Urinary bladder (tissue), 4 donors: ENCODE data around the gene ACOT8. TPM values are rescaled to one million over a fixed set of nuclear protein-coding genes. Genes with fewer than 3 reads are reported as not detected.

Experiments used
- DNase-seq: peaks from one replicate; pipeline ENCODE4 v3.0.0-alpha.2; 2015; ENCODE audit errors: extremely low spot score
- H3K27ac ChIP-seq: one replicate; pipeline ENCODE4 v1.5.1; 2013; ENCODE audit warnings: low read depth, mild to moderate bottlenecking, moderate library complexity
- H3K36me3 ChIP-seq: one replicate; pipeline ENCODE4 v1.6.1; 2013; ENCODE audit warnings: mild to moderate bottlenecking, moderate library complexity; ENCODE audit not compliant: insufficient read depth
- H3K4me1 ChIP-seq: one replicate; pipeline ENCODE4 v1.6.1; 2013; ENCODE audit warnings: mild to moderate bottlenecking, moderate library complexity; ENCODE audit not compliant: insufficient read depth
- H3K4me3 ChIP-seq: one replicate; pipeline ENCODE4 v1.5.1; 2013; ENCODE audit warnings: low read depth, low read length
- WGBS: extraction: QIAGEN DNeasy Blood & Tissue Kit; methylation state at CpG from one replicate; pipeline ENCODE4 v1.1.7; 2013; 5-methylcytosine and 5-hydroxymethylcytosine counted together
- polyA plus RNA-seq: library from polyadenylated mRNA; stranded (reverse); fragments of 200-250 nt; gene quantifications from one replicate; pipeline ENCODE4 v1.2.3, GENCODE V29; 2013
- total RNA-seq: library from RNA; depleted of rRNA; stranded (reverse); fragments of >200 nt; gene quantifications from one replicate; pipeline ENCODE4 v1.2.3, GENCODE V29; 2014
- donor health status: healthy with polysubstance abuse.
- donor health status: healthy.

The ACOT8 gene
- total and polyA plus RNA-seq, 2 donors = 13.1 to 29.5 TPM

DNA sequence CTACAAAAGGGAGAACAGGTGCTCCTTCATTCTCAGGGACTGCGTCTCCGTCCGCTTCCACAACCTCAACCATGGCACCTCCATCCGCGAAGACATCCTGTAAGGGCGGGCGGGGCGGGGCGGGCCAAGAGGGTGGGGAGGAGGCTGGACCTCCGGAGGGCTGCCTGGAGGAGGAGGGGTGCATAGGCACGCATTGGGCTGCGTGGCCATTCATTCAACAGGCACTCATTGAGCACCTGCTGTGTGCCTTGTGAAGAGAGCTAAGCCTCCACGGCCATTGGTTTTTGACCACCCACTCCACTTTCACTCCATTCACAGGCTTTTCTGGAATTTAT, 657 bp upstream of the ACOT8 start:
- no peaks in the 10 kb centered on the region for H3K36me3 ChIP-seq
- 8% methylated on average over 13 of the region's 13 CpGs for WGBS
- no peak for DNase-seq
- H3K4me3 ChIP-seq = peak overlapping the region; percentile 91
- peak overlapping the region; percentile 68 for H3K27ac ChIP-seq
- peaks cover 3% of the 10 kb centered on the region for H3K4me1 ChIP-seq

DNA sequence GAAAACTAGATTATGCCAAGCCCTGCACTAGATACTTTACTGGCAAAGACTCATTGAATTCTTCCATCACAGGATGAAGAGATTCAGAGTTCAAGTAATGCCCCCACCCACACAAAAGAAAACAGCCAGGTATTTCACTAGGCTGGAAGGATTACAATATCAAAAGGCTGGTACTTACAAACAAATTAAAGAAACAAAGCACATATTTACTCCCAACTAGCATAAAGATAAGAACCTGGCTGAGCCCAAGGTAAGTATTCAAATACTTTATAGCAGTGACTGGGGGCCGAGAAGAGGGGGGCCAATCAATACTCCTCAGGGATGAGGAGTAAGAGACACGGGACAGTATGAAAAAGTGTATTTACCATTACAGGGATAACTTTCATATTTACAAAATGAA, 3.7 kb downstream of the ACOT8 start:
- Histone ChIP-seq H3K4me3 (no peak overlapping the region), H3K27ac (no peak overlapping the region), H3K36me3 (no peaks in the 10 kb centered on the region), H3K4me1 (peaks cover 3% of the 10 kb centered on the region)
- WGBS = 65% methylated on average over 2 of the region's 2 CpGs
- DNase-seq = no peak

DNA sequence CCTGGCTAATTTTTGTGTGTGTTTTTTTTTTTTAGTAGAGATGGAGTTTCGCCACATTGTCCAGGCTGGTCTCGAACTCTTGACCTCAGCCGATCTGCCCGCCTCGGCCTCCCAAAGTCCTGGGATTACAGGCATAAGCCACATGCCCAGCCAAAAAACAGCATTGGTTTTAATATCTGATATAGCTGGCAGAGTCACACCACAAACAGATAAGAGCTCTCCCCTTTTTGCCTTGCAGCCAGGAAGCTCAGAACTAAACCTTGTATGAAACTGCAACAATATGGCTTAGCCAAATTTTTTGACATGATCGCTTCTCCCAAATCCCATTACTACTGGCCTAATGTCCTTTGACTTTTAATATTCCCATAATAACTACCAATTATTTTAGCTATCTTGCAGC, 4.9 kb downstream of the ACOT8 start:
- 93% methylated on average over 6 of the region's 6 CpGs for WGBS
- Histone ChIP-seq H3K4me1 (peaks cover 3% of the 10 kb centered on the region), H3K27ac (no peak overlapping the region), H3K36me3 (no peaks in the 10 kb centered on the region), H3K4me3 (no peak overlapping the region)
- DNase-seq = no peak

DNA sequence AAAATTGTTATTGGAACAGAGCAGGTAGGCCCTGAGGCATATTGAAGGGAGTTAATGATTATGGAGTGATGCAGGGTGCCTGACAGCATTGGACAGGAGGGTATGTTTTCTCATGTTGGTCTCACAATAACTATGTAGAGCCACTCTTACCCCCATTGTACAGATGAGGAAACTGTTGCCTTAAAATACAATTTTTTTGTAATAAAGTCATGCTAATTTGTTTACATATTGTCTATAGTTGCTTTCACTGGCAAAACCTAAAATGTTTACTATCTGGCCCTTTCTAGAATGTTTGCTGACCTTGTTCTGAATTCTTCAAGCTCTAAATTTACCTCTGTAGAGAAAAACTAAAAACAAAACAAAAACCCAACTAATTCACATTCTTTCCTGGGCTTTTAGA, 5.7 kb downstream of the ACOT8 start:
- no peak overlapping the region for H3K4me3 ChIP-seq
- H3K4me1 ChIP-seq = peaks cover 3% of the 10 kb centered on the region
- DNase-seq = no peak
- no peaks in the 10 kb centered on the region for H3K36me3 ChIP-seq
- no peak overlapping the region for H3K27ac ChIP-seq

DNA sequence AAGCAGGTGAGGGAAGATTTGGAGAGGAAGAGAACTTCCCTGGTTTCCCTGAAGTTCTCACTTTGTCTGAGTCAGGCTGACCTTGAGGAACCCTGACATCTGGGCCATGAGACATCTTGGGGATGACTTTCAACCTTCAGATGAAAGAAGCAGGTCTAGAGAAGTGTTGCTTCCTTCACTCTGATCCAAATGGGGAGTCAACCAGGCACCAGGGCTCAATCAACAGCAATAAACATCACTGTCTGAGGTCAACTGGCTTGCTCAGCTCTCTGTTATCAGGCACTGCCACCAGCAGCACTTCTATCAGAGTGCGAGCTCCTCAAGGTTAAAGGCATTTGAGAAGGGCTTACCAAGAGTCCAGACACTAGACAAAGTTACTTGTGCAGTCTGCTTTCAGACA, 6.3 kb downstream of the ACOT8 start:
- Histone ChIP-seq H3K36me3 (no peaks in the 10 kb centered on the region), H3K27ac (no peak overlapping the region)
- WGBS = 95% methylated on average over 1 of the region's 1 CpG

DNA sequence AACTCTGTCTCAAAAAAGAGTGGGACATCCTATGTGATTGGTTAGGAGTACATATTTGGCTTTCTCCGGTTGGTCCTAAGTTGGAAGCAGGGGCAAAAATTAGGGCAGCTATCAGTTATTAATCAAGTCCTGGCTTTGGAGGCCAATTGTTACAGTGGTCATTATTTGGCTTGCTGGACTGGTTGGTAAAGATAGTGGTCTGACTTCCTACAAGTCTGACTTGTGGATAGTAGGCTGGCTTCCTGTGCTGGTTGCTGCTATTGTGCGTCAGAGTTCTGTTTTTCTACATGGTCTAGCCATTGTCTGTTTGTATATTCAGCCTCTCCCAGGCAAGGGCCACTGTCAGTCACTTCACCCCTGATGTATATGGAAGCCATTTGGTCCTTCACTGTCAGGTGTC, 7.0 kb downstream of the ACOT8 start:
- Histone ChIP-seq H3K4me1 (peaks cover 3% of the 10 kb centered on the region), H3K27ac (no peak overlapping the region), H3K36me3 (no peaks in the 10 kb centered on the region), H3K4me3 (no peak overlapping the region)
- DNase-seq = no peak
- 94% methylated on average over 2 of the region's 2 CpGs for WGBS

More for the DNA sequence above, 6.3 kb downstream of the ACOT8 start:
- no peak overlapping the region for H3K4me3 ChIP-seq
- DNase-seq = no peak
- peaks cover 3% of the 10 kb centered on the region for H3K4me1 ChIP-seq

DNA sequence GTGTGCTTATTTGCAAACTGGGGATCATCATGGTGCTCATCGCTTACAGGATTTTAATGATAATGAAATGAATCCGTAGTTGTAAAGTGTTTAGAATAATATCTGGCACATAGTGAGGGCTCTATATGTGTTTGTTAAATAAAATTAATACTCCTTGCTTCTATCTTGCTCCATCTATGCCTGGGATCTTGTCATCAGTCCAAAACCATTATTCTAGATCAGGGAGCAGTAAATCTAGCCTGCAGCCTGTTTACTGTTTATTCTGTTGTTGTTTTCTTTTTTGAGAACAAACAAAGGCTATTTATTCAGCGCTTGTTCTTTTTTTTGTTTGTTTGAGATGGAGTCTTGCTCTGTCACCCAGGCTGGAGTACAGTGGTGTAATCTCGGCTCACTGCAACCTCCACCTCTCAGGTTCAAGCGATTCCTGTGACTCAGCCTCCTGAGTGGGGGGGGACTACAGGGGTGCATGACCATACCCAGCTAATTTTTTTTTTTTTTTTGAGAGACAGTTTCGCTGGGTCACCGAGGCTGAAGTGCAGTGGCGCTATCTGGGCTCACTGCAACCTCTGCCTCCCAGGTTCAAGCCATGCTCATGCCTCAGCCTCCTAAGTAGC, 8.1 kb downstream of the ACOT8 start:
- H3K27ac ChIP-seq = no peak overlapping the region
- DNase-seq = no peak
- no peak overlapping the region for H3K4me3 ChIP-seq
- no peaks in the 10 kb centered on the region for H3K36me3 ChIP-seq
- 92% methylated on average over 8 of the region's 8 CpGs for WGBS
- H3K4me1 ChIP-seq = no peaks in the 10 kb centered on the region

DNA sequence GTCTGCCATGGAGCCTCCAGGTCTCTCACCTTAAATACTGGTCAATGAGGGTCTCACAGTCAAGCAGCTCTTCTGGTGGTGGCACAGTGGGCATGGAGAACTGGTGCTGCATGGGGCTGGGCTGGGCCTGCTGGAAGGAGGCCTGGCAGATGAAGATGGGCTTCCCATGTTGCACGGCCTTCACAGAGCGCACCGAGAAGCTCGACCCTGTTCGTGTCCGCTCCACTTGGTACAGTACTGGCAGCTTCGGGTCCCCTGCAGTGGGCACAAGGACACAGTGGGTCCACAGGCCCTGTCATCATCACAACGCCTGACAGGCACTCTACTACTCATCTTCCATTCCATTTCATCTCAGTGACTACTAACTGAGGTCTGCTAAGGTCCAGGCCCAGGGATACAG, 8.8 kb downstream of the ACOT8 start:
- Histone ChIP-seq H3K4me1 (no peaks in the 10 kb centered on the region), H3K36me3 (no peaks in the 10 kb centered on the region), H3K4me3 (no peak overlapping the region), H3K27ac (no peak overlapping the region)
- WGBS = 95% methylated on average over 8 of the region's 8 CpGs
- DNase-seq = no peak

DNA sequence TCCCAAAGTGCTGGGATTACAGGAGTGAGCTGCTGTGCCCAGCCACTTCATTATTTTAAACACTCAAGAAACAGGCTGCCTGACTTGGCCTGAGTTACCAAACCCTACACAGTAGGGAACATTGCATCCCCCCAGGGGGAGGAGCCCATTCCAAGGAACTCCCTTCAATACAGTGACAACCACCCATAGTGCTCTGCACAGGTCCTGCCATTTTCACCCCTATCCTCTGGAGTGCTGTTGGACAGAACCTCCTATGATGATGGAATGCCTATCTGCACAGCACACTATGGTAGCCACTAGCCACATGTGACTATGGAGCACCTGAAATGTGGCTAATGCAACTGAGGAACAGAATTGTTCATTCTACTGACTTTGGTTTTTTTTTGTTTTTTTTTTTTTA, 11.7 kb downstream of the ACOT8 start:
- no peaks in the 10 kb centered on the region for H3K4me1 ChIP-seq
- H3K4me3 ChIP-seq = no peak overlapping the region
- no peak overlapping the region for H3K27ac ChIP-seq
- no peak for DNase-seq
- no peaks in the 10 kb centered on the region for H3K36me3 ChIP-seq

DNA sequence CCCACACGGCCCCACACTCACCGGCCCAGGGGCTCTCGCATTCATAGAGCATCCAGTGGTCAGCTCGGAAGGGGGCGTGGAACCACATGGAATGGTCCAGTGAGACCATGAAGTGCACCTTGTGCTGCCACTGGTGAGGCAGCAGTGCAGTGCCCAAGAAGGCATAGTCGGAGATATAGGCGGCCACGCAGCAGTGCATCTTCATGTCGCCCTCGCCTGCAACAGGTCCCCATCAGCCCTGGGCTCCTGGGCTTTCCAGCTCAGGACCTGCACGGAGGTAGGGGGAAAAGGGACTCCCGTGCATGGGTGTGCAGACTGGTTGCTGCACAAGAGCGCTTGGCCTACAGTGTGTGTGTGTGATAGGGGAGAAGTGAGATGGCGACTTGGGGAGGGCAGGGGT, 13.7 kb downstream of the ACOT8 start:
- Histone ChIP-seq H3K36me3 (no peaks in the 10 kb centered on the region), H3K4me1 (no peaks in the 10 kb centered on the region)

DNA sequence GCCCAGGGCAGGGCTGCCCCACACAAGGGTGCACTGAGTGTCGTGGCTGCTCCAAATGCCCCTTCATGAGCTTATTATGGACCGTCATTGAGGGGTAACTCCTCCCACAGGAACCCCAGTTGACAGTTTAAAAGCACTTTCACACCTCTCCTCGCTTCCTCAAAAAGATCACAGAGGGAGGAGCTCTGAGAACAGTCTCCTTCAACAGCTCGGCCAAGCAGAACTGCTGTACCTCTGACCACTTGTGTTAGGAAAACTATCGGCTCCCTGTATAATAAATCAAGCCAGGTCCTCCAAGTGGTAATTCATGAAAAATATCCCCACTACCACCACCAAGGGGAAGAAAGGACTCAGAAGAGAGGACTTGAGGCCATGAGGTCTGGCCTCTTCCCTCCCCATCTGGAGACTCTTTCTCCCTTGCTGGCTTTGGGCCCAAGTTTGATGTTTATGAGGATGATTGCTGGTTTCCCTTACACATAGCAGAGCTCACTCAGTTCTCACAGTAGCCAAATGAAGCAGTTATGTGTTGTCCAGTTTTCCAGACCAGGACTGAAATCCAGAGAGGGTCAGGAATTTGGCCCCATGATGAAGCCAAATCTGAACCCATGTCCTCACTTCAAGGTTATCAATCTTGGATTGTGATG, 14.9 kb downstream of the ACOT8 start:
- no peak for DNase-seq
- Histone ChIP-seq H3K4me3 (no peak overlapping the region), H3K36me3 (no peaks in the 10 kb centered on the region), H3K4me1 (no peaks in the 10 kb centered on the region), H3K27ac (no peak overlapping the region)
- WGBS = 37% methylated on average over 5 of the region's 5 CpGs

More for the DNA sequence above, 13.7 kb downstream of the ACOT8 start:
- no peak for DNase-seq
- Histone ChIP-seq H3K4me3 (no peak overlapping the region), H3K27ac (no peak overlapping the region)
- 93% methylated on average over 14 of the region's 14 CpGs for WGBS

DNA sequence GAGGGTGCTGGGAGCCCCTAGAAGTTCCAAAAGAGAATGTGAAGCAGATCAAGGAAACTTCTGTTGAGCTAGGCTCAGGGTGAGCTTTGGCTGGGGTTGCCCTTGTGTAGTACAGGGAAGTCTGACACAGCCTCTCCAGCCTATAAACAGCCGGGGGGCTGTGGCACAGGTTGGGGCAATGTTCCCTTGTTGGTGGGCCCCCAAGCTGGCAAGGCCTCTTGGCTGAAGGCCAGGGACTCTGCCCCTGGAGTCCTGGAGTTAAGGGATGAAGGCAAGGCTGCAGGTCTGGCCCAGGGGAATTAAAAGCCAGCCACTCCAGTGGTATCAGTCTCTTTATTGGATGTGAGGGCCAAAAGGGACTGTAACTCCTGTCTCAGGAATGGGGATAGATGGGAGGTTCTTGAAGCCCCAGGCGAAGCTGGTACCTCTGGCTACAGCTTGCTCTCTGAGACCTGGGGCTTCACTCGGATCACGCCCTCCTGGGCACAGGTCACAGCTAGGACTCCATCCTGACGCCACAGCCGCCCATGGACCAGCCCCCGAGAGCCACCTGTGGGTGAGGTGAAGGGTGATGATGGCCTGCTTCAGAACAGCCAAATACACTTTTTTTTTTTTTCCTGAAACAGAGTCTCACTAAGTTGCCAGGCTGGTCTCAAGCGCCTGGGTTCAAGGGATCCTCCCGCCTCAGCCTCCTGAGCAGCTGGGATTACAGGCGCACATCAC, 15.6 kb downstream of the ACOT8 start:
- H3K36me3 ChIP-seq = no peaks in the 10 kb centered on the region
- H3K27ac ChIP-seq = no peak overlapping the region

DNA sequence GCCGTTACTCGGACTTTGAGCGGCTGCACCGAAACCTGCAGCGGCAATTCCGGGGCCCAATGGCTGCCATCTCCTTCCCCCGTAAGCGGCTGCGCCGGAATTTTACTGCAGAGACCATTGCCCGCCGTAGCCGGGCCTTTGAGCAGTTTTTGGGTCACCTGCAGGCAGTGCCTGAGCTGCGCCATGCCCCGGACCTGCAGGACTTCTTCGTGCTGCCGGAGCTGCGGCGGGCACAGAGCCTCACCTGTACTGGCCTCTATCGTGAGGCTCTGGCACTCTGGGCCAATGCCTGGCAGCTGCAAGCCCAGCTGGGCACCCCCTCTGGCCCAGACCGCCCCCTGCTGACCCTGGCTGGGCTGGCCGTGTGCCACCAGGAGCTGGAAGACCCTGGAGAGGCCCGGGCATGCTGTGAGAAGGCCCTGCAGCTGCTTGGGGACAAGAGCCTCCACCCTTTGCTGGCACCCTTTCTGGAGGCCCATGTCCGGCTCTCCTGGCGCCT, 16.4 kb downstream of the ACOT8 start:
- Histone ChIP-seq H3K4me1 (no peaks in the 10 kb centered on the region), H3K27ac (no peak overlapping the region), H3K36me3 (no peaks in the 10 kb centered on the region), H3K4me3 (no peak overlapping the region)
- 89% methylated on average over 25 of the region's 25 CpGs for WGBS
- no peak for DNase-seq

More for the DNA sequence above, 15.6 kb downstream of the ACOT8 start:
- DNase-seq = no peak
- Histone ChIP-seq H3K4me3 (no peak overlapping the region), H3K4me1 (no peaks in the 10 kb centered on the region)
- WGBS = 90% methylated on average over 10 of the region's 10 CpGs

DNA sequence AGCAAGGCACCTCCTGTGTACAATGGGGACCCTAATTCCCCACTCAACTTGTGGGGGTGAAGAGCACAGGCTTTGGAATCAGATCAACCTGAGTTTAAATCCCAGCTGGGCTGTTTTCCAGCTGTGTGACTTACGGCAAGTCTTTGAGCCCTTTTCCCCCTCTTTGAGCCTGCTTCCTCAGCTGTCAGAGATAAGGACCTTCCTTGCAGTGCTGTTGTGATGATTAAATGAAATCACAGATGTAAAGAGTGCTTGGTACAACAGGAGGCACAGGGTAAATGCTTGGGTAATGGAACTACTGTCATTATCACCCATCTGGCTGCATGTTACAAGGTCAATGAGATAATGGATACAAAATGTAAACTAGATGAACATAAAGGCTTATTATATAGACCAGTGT, 20.4 kb downstream of the ACOT8 start:
- no peaks in the 10 kb centered on the region for H3K36me3 ChIP-seq
- H3K4me1 ChIP-seq = no peaks in the 10 kb centered on the region
- no peak overlapping the region for H3K27ac ChIP-seq
- 14% methylated on average over 1 of the region's 1 CpG for WGBS
- DNase-seq = no peak
- no peak overlapping the region for H3K4me3 ChIP-seq
